Central memory CD4-positive, alpha-beta T cell (primary cell): ENCODE results near the gene CAPZA2.
"Not testable (repeated sequence)": the region's sequence is repeated elsewhere in the genome, so short reads cannot be mapped to it uniquely, and the experiment has no call there.

Source experiments
- DNase-seq: peaks from one replicate; pipeline ENCODE4 v3.0.0; 2022
- total RNA-seq, 3 experiments: gene quantifications; one replicate each; lab custom pipeline; 2026; lab: John Stamatoyannopoulos, UW

CAPZA2 gene
- total RNA-seq = 54.4 to 147 (median 98.8) reads per million in 3 experiments

DNA sequence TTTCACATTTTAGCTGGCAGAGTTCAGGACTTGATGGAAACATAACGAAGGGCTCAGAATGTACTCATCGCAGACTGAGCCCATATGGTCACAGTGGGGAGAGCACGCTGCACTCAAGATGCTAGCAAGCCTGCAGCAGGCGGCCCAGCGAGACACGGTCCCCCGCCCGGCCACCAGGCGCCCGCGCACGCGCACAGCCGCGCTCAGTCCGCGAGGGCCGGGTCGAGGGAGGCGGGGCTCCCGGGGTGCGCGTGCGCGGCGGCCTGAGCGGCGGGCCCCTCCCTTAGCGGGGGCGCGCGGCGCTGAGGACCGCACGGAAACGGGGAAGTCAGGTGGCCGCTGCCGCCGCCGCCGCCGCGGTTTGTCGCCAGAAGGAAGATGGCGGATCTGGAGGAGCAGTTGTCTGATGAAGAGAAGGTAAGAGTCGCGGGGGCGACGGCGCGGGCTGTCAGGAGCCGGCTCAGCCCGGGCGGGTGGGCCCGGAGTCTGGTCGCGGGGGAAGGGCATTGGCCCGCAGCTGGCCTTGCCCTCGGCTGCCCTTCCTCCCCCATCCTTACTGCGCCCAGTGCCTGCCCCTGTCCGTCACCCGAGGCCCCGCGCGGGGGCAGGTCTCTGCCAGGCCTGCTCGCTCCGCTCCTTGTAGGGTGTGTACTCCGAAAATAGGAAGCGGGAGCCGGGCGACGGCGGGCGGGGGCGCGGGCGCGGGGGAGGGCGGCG, at the start of gene CAPZA2:
Gene CAPZA2, plus strand, starts transcription at position 354 of the 717 bp plus-strand sequence. Its CDS starts 25 bp downstream, at position 379.
- DNase-seq = peak; percentile 95

- DNase-seq = no peak
Observed at GRCh38 chr7:116812860-116813259, 49.5 kb upstream of the CAPZA2 start.

DNA sequence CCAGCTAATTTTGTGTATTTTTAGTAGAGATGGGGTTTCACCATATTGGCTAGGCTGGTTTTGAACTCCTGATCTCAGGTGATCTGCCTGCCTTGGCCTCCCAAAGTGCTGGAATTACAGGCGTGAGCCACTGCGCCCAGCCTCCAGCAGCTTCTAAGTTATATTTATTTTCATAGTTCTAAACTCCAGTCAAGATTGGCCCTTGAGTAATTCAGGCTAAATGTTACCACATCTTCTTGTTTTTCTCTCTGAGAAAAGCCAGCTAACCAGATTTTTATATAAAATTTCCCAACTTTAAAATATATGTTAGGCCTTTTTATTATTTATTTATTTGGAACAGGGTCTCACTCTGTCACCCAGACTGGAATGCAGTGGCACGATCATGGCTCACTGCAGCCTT, 49.0 kb upstream of the CAPZA2 start:
- not testable (repeated sequence) for DNase-seq

- no peak for DNase-seq
Observed at GRCh38 chr7:116815041-116815440, 47.3 kb upstream of the CAPZA2 start.

DNA sequence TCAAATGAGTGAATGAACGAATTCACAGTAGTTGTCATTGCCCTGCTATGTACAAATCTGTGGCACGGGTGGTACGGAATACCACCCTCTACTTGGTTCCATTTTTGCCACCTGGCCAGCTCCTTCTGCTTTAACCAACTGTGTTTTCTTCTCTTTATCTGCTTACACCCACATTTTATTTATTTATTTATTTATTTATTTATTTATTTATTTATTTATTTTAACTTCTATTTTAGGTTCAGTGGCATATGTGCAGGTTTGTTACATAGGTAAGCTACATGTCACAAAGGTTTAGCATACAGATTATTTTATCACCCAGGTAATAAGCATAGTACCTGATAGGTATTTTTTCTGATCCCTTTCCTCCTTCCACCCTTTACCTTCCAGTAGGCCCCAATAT, 42.2 kb upstream of the CAPZA2 start:
- DNase-seq = no peak

GRCh38 chr7:116821647-116822046, 40.7 kb upstream of the CAPZA2 start:
- DNase-seq = not testable (repeated sequence)

DNA sequence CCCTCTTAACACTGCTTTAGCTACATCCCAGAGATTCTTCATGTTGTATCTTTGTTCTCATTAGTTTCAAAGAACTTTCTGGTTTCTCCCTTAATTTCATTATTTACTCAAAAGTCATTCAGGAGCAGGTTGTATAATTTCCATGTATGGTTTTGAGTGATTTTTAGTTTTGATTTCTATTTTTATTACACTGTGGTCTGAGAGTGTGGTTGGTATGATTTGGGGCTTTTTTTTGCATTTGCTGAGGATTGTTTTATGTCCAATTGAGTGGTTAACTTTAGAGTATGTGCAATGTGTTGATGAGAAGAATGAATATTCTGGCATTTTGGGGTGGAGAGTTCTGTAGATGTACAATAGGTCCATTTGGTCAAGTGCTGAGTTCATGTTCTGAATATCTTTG, 37.9 kb upstream of the CAPZA2 start:
- DNase-seq = no peak

DNA sequence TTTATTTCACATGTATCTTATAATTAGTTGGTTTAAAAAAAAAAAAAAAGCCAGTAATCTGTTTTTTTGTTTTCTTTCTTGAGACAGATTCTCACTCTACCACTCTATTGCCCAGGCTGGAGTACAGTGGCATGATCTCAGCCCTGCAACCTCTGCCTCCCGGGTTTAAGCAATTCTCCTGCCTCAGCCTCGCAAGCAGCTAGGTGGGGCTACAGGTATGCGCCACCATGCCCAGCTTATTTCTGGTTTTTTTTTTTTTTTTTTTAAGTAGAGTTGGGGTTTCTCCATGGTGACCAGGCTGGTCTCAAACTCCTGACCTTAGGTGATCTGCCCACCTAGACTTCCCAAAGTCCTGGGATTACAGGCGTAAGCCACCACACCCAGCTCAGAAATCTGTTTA, 34.1 kb upstream of the CAPZA2 start:
- no peak for DNase-seq

- DNase-seq = no peak
Observed at GRCh38 chr7:116829041-116829440, 33.3 kb upstream of the CAPZA2 start.

GRCh38 chr7:116829493-116829892, 32.9 kb upstream of the CAPZA2 start:
- no peak for DNase-seq

- no peak for DNase-seq
Observed at GRCh38 chr7:116832692-116833091, 29.7 kb upstream of the CAPZA2 start.

DNA sequence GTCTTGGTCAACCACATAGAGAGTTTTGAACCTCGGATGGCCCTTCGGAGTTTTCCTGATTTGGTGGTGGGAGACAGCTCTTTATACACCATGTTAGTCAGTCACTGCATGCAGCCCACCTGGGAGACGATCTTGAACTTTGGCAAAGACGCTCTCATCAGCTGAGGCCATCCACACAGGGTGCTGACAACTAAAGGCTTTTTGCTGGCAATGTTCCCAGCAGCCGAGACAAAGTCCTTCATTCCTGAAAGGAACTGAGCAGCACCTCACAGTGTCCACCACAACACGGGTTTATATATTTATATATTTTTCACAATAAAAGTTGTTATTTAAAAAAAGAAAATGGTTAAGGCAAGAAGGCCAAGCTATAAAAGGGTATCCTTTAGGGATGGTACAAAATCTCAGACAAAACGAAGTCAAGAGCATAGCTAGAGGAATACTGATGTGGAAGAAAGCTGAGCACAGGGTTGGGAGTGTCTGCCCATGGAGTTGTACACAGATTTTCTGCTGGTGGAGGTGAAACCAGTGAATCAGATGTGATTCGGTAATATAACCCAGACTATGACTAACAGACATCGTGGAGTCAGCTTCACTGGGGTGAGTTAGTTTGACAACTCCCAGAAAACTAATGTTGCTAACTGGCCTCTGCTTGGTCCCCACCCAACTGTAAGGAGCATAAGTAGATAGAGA, 27.4 kb upstream of the CAPZA2 start:
- no peak for DNase-seq

DNA sequence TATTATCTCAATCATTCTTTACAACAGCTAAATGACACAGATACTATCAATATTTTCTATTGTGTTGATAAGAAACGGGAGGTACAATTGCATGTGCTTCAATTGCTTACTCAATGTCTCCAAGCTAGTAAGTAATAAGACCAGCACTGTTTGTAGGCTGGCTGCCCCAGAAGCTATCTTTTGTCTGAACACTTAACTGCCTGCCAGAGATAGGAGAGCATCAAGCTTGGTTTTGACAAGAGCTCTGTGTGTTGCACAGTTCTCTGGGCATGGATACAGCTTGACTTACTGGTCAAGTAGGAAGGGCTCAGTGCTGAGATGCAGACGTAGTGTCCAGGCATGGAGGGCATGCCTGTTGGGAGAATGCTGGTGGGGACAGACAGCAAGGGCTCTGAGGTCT, 26.3 kb upstream of the CAPZA2 start:
- DNase-seq = no peak

GRCh38 chr7:116836911-116837310, 25.5 kb upstream of the CAPZA2 start:
- DNase-seq = no peak

- DNase-seq = no peak
Observed at GRCh38 chr7:116837586-116837985, 24.8 kb upstream of the CAPZA2 start.

DNA sequence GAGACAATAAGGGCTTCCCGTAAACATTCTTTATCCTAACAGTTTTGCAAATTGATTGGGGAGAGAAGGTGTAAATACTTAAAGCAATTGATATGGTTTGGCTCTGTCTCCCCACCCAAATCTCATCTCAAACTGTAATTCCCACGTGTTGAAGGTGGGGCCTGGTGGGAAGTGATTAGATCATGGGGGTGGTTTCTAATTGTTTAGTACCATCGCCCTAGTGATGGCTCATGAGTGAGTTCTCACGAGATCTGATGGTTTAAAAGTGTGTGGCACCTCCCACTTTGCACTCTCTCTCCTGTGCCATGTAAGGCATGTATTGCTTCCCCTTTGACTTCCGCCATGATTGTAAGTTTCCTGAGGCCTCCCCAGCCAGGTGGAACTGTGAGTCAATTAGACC, 22.1 kb upstream of the CAPZA2 start:
- no peak for DNase-seq

GRCh38 chr7:116842371-116842770, 20.0 kb upstream of the CAPZA2 start:
- DNase-seq = no peak

DNA sequence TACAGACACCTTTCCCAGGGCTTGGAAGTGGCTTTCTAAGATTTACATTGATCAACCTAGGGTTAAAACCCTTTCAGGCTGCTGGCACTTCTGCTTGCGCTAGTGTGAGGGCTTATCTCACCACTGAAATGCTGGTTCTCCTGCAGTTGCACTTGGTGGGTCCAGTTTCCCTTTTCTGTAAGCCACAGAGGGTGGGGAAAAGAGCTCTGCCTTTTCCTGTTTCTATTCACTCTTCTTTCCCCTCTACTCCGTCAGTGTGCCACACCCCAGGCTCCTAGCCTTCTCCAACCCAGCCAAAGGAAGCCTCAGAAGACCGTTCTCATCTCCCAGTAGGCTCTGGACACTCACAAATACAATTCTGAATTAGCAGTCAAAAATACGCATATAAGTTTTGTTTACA, 19.0 kb upstream of the CAPZA2 start:
- DNase-seq = no peak

GRCh38 chr7:116851175-116851574, 11.2 kb upstream of the CAPZA2 start:
- DNase-seq = no peak

DNA sequence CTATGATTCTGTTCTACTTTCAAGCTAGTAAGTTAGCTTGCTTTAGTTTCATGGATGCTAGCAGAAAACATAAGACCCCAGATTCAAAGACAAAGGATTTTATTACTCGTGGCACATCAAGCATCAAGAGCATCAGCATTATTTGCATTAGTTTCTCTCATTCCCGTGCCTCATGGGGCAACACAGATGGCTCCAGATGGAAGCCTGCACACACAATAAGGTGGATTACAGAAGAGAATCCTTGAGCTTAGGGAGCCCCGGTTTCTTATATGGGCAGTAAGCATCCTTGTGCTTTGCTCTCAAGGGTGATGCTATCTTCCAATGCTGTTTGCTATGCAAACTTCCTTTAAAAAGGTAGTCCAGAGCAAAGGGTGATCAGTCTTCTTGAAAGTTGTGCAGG, 10.7 kb upstream of the CAPZA2 start:
- no peak for DNase-seq

DNA sequence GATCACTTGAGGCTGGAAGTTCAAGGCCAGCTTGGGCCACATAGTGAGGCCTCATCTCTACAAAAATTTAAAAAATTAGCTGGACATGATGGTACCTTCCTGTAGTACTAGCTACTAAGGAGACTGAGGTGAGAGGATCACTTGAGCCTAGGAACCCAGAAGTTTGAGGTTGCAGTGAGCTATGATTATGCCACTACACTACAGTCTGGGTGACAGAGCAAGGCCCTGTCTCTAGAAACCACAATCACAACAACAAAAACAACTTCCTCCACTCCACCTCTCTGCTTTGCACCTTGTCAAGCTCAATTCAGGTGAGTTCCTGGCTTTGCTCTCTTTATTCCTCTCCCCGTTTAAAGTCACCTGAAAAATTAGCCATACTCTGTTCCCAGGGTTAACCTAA, 8.3 kb upstream of the CAPZA2 start:
- no peak for DNase-seq

- no peak for DNase-seq
Observed at GRCh38 chr7:116857052-116857451, 5.3 kb upstream of the CAPZA2 start.

DNA sequence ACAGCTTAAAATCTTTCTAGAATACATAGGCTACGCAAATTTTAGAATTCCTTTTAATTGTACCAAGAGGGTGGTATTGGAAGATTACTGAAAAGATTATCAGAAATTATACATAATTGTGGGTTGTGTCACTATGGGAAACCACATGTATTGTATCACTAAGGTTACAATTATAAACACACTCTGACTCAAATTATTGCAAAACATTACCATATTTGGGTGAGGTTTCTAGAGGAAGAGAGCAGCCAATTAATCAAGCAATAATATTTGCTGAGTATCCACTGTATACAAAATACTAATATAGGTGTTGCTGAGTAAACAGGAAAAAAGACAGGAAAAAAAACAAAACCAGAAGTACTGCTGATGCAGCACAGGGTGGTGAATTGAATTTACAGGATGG, 3.1 kb upstream of the CAPZA2 start:
- DNase-seq = peak; percentile 20

GRCh38 chr7:116861717-116862116, 670 bp upstream of the CAPZA2 start:
- DNase-seq = no peak
